Cardiac fibroblast (primary cell): ENCODE measurements around the gene INPP1.
"Not testable (repeated sequence)": the region's sequence is repeated elsewhere in the genome, so short reads cannot be mapped to it uniquely, and the experiment has no call there.

ENCODE experiments used
- DNase-seq, 2 donors: peaks; one replicate each; pipeline versions ENCODE4 v3.0.0 to v3.0.0-alpha.2; 2010; ENCODE audit warnings: low read depth in 2 of 2
- H3K4me3 ChIP-seq, 2 donors: replicated peaks in 1 of 2; 1 replicate in 1 of 2; 2 replicates in 1 of 2; pipeline ENCODE4 v1.5.1; 2011; ENCODE audit warnings: low read depth in 2 of 2, low read length in 2 of 2, mild to moderate bottlenecking in 2 of 2, moderate library complexity in 1 of 2
- CTCF ChIP-seq: IDR thresholded peaks from one replicate; pipeline ENCODE4 v1.5.1; 2011; ENCODE audit warnings: low read depth, mild to moderate bottlenecking, low read length, inconsistent platforms

Gene INPP1

GRCh38 chr2:190343536-190344275, at the start of gene INPP1:
Gene INPP1, plus strand, starts transcription at chr2:190343589. Its CDS starts 16,514 bp downstream, at chr2:190360103.
- H3K4me3 ChIP-seq = peak within 1 kb of the TSS; percentile 60 to 69
- peak; percentile 66 to 74 for DNase-seq
- TF ChIP-seq CTCF = no peak

- not testable (repeated sequence) for DNase-seq, H3K4me3 ChIP-seq
Observed at GRCh38 chr2:190297880-190298279, 45.5 kb upstream of the INPP1 start.

- no peak overlapping the region for H3K4me3 ChIP-seq
- no peak for DNase-seq
- TF ChIP-seq CTCF = no peak
Observed at GRCh38 chr2:190301032-190301431, 42.4 kb upstream of the INPP1 start.

- no peak for TF ChIP-seq CTCF
- H3K4me3 ChIP-seq = no peak overlapping the region
- no peak for DNase-seq
Observed at GRCh38 chr2:190302052-190302451, 41.3 kb upstream of the INPP1 start.

GRCh38 chr2:190303647-190304046, 39.7 kb upstream of the INPP1 start:
- no peak overlapping the region for H3K4me3 ChIP-seq
- DNase-seq = peak in 1 of 2 donors; percentile 22
- no peak for TF ChIP-seq CTCF

GRCh38 chr2:190304404-190304803, 39.0 kb upstream of the INPP1 start:
- no peak overlapping the region for H3K4me3 ChIP-seq
- no peak for TF ChIP-seq CTCF
- DNase-seq = no peak

GRCh38 chr2:190308031-190308430, 35.4 kb upstream of the INPP1 start:
- no peak overlapping the region for H3K4me3 ChIP-seq
- TF ChIP-seq CTCF = no peak
- no peak for DNase-seq
